ENCODE results near the gene FRMD6.

DNA sequence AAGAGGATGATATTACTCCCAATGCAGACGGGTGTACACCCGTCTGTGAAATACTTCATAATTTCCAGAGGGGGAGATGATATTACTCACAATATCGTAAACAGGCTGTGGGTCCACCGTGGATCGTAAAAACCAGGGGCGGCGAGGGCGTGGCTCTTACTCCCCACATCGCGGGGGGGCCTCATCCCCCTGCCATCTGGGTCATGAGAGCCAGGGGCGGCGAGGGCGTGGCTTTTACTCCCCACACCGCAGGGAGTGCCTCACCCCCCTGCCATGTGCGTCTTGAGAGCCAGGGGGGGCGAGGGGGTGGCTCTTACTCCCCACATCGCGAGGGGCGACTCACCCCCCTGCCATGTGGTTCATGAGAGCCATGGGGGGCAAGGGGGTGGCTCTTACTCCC is 122.5 kb downstream of the FRMD6 start:
- TF ChIP-seq GATA3 (IDR thresholded peaks at IDR 0.05; ENCODE audit: low read depth, low read length) = no peak
- TF ChIP-seq GATA2 (IDR thresholded peaks at IDR 0.05; ENCODE audit: low read depth, low read length) = no peak
